ENCODE measurements around the gene ERI2. TPM values are rescaled to one million over a fixed set of nuclear protein-coding genes. Genes with fewer than 3 reads are reported as not detected.

The ERI2 gene
- total and polyA plus RNA-seq, 2 of the 13 experiments (the other 11 are each of a cell fraction or from before 2014, with no cell fraction given) = 17.4 to 41.3 TPM

GRCh38 chr16:20774703-20775362 lies 31.4 kb downstream of the ERI2 start (continued):
- TF ChIP-seq MTA1 (CRISPR knock-in tag; IDR thresholded peaks at IDR 0.05; ENCODE audit: borderline replicate concordance) = 0 out of 2 replicates have a peak, but pooled peaks have one; percentile 26
- TF ChIP-seq ZNF687 (CRISPR knock-in tag; IDR thresholded peaks at IDR 0.05) = peak; percentile 66
- TF ChIP-seq ZNF512B (CRISPR knock-in tag; IDR thresholded peaks at IDR 0.05; ENCODE audit: borderline replicate concordance) = 0 out of 2 replicates have a peak, but pooled peaks have one; percentile 64
- TF ChIP-seq TFDP2 (CRISPR knock-in tag; IDR thresholded peaks at IDR 0.05) = no peak
- TF ChIP-seq SOX13 (IDR thresholded peaks at IDR 0.05) = no peak
- no peak for TF ChIP-seq SOX13 (CRISPR knock-in tag; conservative IDR thresholded peaks at IDR 0.05 in 1 of 2, IDR thresholded peaks at IDR 0.05 in 1 of 2)
- TF ChIP-seq ZNF234 (CRISPR knock-in tag; conservative IDR thresholded peaks at IDR 0.05) = 0 out of 2 replicates have a peak, but pooled peaks have one; percentile 25
- 0 out of 2 replicates have a peak, but pooled peaks have one; percentile 8 for TF ChIP-seq BCL6 (CRISPR knock-in tag; IDR thresholded peaks at IDR 0.05)
- no peak for TF ChIP-seq ZNF225 (CRISPR knock-in tag; IDR thresholded peaks at IDR 0.05)
- TF ChIP-seq POGK (CRISPR knock-in tag; conservative IDR thresholded peaks at IDR 0.05) = 0 out of 2 replicates have a peak, but pooled peaks have one; percentile 25
- peak; percentile 51; the same call in 1 of the 2 replicates for TF ChIP-seq THAP9 (CRISPR knock-in tag; IDR thresholded peaks at IDR 0.05; ENCODE audit: borderline replicate concordance)
- TF ChIP-seq PHB2 (IDR thresholded peaks at IDR 0.05; ENCODE audit: partially characterized antibody) = no peak
- no peak for TF ChIP-seq HNF4A (CRISPR knock-in tag; IDR thresholded peaks at IDR 0.05)
- 0 out of 2 replicates have a peak, but pooled peaks have one; percentile 33 for TF ChIP-seq ZNF558 (CRISPR knock-in tag; IDR thresholded peaks at IDR 0.05; ENCODE audit: borderline replicate concordance)
- TF ChIP-seq GPN1 (CRISPR knock-in tag; IDR thresholded peaks at IDR 0.05; ENCODE audit: borderline replicate concordance) = no peak

All from HepG2 (cell line).